Measurements from ENCODE around the gene PROSER3. TPM values are rescaled to one million over a fixed set of nuclear protein-coding genes. Genes with fewer than 3 reads are reported as not detected.

The PROSER3 gene
- total and polyA plus RNA-seq, 2 of the 13 experiments (the other 11 are each of a cell fraction or from before 2014, with no cell fraction given), result 5.1 to 5.7 TPM

DNA sequence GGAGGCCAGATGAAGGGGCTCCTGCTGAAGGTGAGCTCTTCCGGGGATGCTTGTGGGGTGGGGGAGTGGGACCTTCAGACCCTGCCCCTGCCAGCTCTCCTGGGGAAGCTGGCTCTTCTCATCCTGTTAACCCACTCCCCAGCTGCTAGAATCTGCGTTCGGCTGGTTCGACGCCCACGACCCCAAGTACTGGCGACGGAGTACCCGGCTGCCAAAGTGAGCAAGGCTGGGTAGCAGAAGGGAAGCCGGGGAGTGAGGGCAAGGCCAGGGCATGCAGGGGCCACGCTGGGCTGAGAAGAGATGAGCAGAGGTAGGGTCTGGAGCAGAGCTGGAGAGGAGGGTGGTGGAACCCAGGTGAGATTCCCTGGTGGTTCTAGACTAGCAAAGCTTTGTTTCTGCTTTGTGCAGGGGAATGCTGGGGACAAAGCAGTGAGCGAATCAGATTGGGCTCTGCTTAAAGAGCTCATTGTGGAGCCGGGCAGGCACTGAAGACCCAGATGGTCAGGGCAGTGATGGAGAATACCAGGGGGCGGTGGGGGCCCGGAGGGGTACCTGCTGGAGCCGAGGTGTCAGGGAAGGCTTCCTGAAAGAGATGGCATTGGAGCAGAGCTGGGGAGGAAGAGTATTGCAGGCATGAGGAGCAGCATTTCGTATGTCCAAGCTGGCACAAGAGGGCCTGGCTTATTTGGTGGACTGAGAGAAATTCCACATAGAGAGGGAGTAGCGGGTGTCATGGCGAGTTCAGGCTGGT lies 29.8 kb upstream of the PROSER3 start (continued):
- TF ChIP-seq, protein P1, sequence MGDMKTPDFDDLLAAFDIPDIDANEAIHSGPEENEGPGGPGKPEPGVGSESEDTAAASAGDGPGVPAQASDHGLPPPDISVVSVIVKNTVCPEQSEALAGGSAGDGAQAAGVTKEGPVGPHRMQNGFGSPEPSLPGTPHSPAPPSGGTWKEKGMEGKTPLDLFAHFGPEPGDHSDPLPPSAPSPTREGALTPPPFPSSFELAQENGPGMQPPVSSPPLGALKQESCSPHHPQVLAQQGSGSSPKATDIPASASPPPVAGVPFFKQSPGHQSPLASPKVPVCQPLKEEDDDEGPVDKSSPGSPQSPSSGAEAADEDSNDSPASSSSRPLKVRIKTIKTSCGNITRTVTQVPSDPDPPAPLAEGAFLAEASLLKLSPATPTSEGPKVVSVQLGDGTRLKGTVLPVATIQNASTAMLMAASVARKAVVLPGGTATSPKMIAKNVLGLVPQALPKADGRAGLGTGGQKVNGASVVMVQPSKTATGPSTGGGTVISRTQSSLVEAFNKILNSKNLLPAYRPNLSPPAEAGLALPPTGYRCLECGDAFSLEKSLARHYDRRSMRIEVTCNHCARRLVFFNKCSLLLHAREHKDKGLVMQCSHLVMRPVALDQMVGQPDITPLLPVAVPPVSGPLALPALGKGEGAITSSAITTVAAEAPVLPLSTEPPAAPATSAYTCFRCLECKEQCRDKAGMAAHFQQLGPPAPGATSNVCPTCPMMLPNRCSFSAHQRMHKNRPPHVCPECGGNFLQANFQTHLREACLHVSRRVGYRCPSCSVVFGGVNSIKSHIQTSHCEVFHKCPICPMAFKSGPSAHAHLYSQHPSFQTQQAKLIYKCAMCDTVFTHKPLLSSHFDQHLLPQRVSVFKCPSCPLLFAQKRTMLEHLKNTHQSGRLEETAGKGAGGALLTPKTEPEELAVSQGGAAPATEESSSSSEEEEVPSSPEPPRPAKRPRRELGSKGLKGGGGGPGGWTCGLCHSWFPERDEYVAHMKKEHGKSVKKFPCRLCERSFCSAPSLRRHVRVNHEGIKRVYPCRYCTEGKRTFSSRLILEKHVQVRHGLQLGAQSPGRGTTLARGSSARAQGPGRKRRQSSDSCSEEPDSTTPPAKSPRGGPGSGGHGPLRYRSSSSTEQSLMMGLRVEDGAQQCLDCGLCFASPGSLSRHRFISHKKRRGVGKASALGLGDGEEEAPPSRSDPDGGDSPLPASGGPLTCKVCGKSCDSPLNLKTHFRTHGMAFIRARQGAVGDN (CRISPR knock-in tag; IDR thresholded peaks at IDR 0.05), result no peak
- TF ChIP-seq SP140L (CRISPR knock-in tag; IDR thresholded peaks at IDR 0.05; ENCODE audit: borderline replicate concordance), result no peak
- no peak for TF ChIP-seq RBM39 (IDR thresholded peaks at IDR 0.05; ENCODE audit: low read depth, low read length, poor library complexity, severe bottlenecking)
- no peak for TF ChIP-seq STAT5B (CRISPR knock-in tag; IDR thresholded peaks at IDR 0.05)
- TF ChIP-seq TRIM24 (CRISPR knock-in tag; IDR thresholded peaks at IDR 0.05), result no peak
- TF ChIP-seq MAFK (conservative IDR thresholded peaks at IDR 0.05 in 1 of 2, IDR thresholded peaks at IDR 0.05 in 1 of 2; ENCODE audit: low read length in 2 of 2), result no peak
- no peak for TF ChIP-seq ZNF777 (CRISPR knock-in tag; IDR thresholded peaks at IDR 0.05)
- no peak for TF ChIP-seq PHB2 (IDR thresholded peaks at IDR 0.05; ENCODE audit: partially characterized antibody)

DNA sequence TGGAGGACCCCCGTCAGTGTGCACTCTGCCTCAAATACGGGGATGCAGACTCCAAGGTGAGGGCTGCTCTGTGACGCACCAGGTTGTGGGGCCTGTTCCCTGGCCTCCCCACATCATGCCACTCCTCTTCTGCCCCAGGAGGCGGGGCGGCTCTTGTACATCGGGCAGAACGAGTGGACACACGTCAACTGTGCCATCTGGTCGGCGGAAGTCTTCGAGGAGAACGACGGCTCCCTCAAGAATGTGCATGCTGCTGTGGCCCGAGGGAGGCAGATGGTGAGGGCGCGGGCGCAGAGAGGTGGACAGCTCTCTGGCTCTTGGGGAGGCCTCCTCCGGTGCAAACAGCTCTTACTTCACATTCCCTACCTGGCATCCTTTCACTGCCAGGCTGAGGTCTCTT lies 29.0 kb upstream of the PROSER3 start:
- ATAC-seq (no peak), FAIRE-seq (no peak), DNase-seq (ENCODE audit: low spot score) (no peak)
- Histone ChIP-seq H3K27ac (ENCODE audit: extremely low read length, insufficient read depth, low read length) (no peak overlapping the region), H3K4me2 (ENCODE audit: low read depth, low read length) (no peak overlapping the region), H4K20me1 (ENCODE audit: insufficient read depth, low read length) (no peaks in the 10 kb centered on the region), H3K27me3 (ENCODE audit: control insufficient read depth in 1 of 2, insufficient read depth in 2 of 2, low read length in 2 of 2) (no peaks in the 10 kb centered on the region), H3K36me3 (replicated peaks in 1 of 2; ENCODE audit: control insufficient read depth in 1 of 2, insufficient read depth in 2 of 2, low read length in 2 of 2) (peaks cover 59 to 94% of the 10 kb centered on the region in 2 experiments; a peak in 4 of 5 replicates), H3K9ac (ENCODE audit: insufficient read depth, low read depth, low read length) (no peak overlapping the region), H3K4me3 (replicated peaks in 1 of 3; ENCODE audit: insufficient read depth in 1 of 3, low read depth in 2 of 3, low read length in 3 of 3) (no peak overlapping the region), H3K79me2 (ENCODE audit: insufficient read depth, low read length) (no peaks in the 10 kb centered on the region), H3K9me3 (ENCODE audit: low read length) (no peaks in the 10 kb centered on the region), H3K4me1 (ENCODE audit: insufficient read depth, low read length) (no peaks in the 10 kb centered on the region), H2AFZ (ENCODE audit: low read length) (no peak overlapping the region)
- intact Hi-C loops (cut with micrococcal nuclease; ENCODE audit: unreplicated experiment) (no loop called here), in situ Hi-C loops (cut with HindIII; ENCODE audit: extremely low pct_ligation_motif_present, low pct_unique_long_range_greater_than_20kb) (no loop called here)
- WGBS (ENCODE audit: low lambda C conversion rate), result 95% methylated on average over 18 of the region's 18 CpGs
- no TSS peak for BruUV-seq (replicated peaks)
- CTCF ChIA-PET (ENCODE audit: low intra/inter-chr PET ratio, low total read pairs), result no interaction called here
- POLR2A ChIA-PET, result interaction anchor here (1.4 to 3.6 kb wide), 2 partner anchors 11 kb away, joined by 7 to 11 read pairs; no protein-coding TSS in a partner anchor
- no peak for TF ChIP-seq ZNF724P (CRISPR knock-in tag; IDR thresholded peaks at IDR 0.05; ENCODE audit: borderline replicate concordance)
- TF ChIP-seq NR3C1 (CRISPR knock-in tag; IDR thresholded peaks at IDR 0.05), result no peak
- TF ChIP-seq ZNF777 (CRISPR knock-in tag; IDR thresholded peaks at IDR 0.05), result no peak
- TF ChIP-seq, protein P2, sequence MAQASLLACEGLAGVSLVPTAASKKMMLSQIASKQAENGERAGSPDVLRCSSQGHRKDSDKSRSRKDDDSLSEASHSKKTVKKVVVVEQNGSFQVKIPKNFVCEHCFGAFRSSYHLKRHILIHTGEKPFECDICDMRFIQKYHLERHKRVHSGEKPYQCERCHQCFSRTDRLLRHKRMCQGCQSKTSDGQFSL (CRISPR knock-in tag; IDR thresholded peaks at IDR 0.05), result no peak
- no peak for TF ChIP-seq CBX2 (IDR thresholded peaks at IDR 0.05; ENCODE audit: low read depth, low read length)
- no peak for TF ChIP-seq CBX2 (CRISPR knock-in tag; IDR thresholded peaks at IDR 0.05; ENCODE audit: low read depth)
- TF ChIP-seq HES4 (CRISPR knock-in tag; IDR thresholded peaks at IDR 0.05; ENCODE audit: borderline replicate concordance), result no peak
- TF ChIP-seq RFXAP (CRISPR knock-in tag; IDR thresholded peaks at IDR 0.05; ENCODE audit: borderline replicate concordance), result no peak
- TF ChIP-seq FLYWCH1 (CRISPR knock-in tag; IDR thresholded peaks at IDR 0.05), result no peak
- no peak for TF ChIP-seq ZNF678 (CRISPR knock-in tag; IDR thresholded peaks at IDR 0.05)
- TF ChIP-seq ZNF775 (CRISPR knock-in tag; IDR thresholded peaks at IDR 0.05; ENCODE audit: borderline replicate concordance), result no peak
- TF ChIP-seq ZBTB1 (CRISPR knock-in tag; IDR thresholded peaks at IDR 0.05; ENCODE audit: borderline replicate concordance), result no peak
- no peak for TF ChIP-seq ZNF17 (CRISPR knock-in tag; IDR thresholded peaks at IDR 0.05)
- TF ChIP-seq ZNF256 (CRISPR knock-in tag; conservative IDR thresholded peaks at IDR 0.05), result no peak

Data from HepG2 (cell line).